ENCODE data around the gene ZBTB20. TPM values are rescaled to one million over a fixed set of nuclear protein-coding genes. Genes with fewer than 3 reads are reported as not detected.

ZBTB20 gene
- total and polyA plus RNA-seq, 10 of the 15 experiments (the other 5 are each of a cell fraction or from before 2014, with no cell fraction given) = 0.20 to 5.5 (median 2.2) TPM

DNA sequence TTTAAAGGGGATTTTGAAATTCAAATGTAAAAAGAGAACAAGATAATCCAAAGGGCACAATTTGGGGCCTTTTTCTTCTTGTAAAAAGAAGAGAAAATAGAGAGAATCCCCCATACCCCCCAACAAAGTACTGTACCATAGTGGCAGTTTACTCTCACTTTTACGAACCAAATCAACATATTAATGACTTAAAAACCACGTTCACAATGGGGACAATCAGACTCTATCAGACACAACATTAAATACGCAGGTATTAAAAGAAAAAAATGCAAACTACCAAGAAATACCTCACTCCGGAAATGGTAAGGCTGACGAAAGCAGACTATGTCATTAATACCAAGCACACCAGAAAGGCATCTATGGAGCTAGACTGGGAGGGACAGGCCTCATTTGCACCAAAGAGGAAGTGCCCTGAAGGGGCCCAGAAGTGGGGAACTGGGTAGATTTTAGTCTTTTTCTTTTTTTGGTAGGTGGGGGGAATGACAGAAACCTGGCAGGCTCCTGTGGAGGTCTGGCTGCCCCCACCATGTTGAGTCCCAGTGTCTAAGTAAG is 719.0 kb downstream of the ZBTB20 start:
- H2AFZ ChIP-seq (ENCODE audit: control insufficient read depth, low read depth, low read length) = peak overlapping the region; percentile 77
- ChIA-PET RAD21 (ENCODE audit: unreplicated experiment) (interaction anchor here (0.8 kb wide), 1 partner anchor 19 kb away, joined by 3 read pairs; no protein-coding TSS in a partner anchor), CTCF (interaction anchor here (1.2 kb wide), 1 partner anchor 44 kb away, joined by 3 read pairs; no protein-coding TSS in a partner anchor), POLR2A (no interaction called here), SMC1A (ENCODE audit: uncharacterized antibody, unreplicated experiment) (interaction anchor here (1.5 kb wide), 1 partner anchor 10 kb away, joined by 6 read pairs; no protein-coding TSS in a partner anchor)
- ATAC-seq = peak; percentile 98
- no peaks in the 10 kb centered on the region for H3K27me3 ChIP-seq (replicated peaks in 1 of 2; ENCODE audit: control insufficient read depth in 2 of 2, insufficient read depth in 2 of 2, low read length in 1 of 2)
- no peak for DNase-seq (ENCODE audit: low read depth, low spot score)
- 0% methylated on average over 5 of the region's 5 CpGs for WGBS (ENCODE audit: insufficient coverage, insufficient replicate concordance, low lambda C conversion rate, missing lambda C conversion rate)
- in situ Hi-C loops (cut with MboI) (no loop called here), intact Hi-C loops (cut with micrococcal nuclease; ENCODE audit: unreplicated experiment) (no loop called here)
- TSS peak; percentile 82 for BruUV-seq (replicated peaks)
- no peaks in the 10 kb centered on the region for H4K20me1 ChIP-seq (ENCODE audit: control insufficient read depth, insufficient read depth)
- H3K9ac ChIP-seq (ENCODE audit: control insufficient read depth, insufficient read depth, low read length) = peak overlapping the region; percentile 51
- H3K27ac ChIP-seq (ENCODE audit: control insufficient read depth, insufficient read depth) = peak overlapping the region; percentile 72
- no peaks in the 10 kb centered on the region for H3K36me3 ChIP-seq (ENCODE audit: control insufficient read depth in 2 of 2, insufficient read depth in 2 of 2, low read length in 1 of 2)
- 0 out of 2 replicates have a peak overlapping the region, but pooled peaks have one; percentile 51 for H3K4me3 ChIP-seq
- no peak for FAIRE-seq
- peak overlapping the region; percentile 70 for H3K4me2 ChIP-seq (ENCODE audit: control insufficient read depth, insufficient read depth)
- no peaks in the 10 kb centered on the region; the same call in 2 of the 3 replicates for H3K9me3 ChIP-seq (replicated peaks; ENCODE audit: control insufficient read depth, insufficient read depth, low read length)
- peaks cover 7% of the 10 kb centered on the region for H3K4me1 ChIP-seq (ENCODE audit: control insufficient read depth, insufficient read depth, low read length)
- H3K79me2 ChIP-seq (ENCODE audit: control insufficient read depth, insufficient read depth, low read length) = peaks cover 5% of the 10 kb centered on the region
- TF ChIP-seq CEBPB (IDR thresholded peaks at IDR 0.05; ENCODE audit: borderline replicate concordance in 1 of 2, low read depth in 2 of 2, low read length in 2 of 2) = no peak
- no peak for TF ChIP-seq BRCA1 (IDR thresholded peaks at IDR 0.05; ENCODE audit: low read depth, low read length)
- TF ChIP-seq, protein P1, sequence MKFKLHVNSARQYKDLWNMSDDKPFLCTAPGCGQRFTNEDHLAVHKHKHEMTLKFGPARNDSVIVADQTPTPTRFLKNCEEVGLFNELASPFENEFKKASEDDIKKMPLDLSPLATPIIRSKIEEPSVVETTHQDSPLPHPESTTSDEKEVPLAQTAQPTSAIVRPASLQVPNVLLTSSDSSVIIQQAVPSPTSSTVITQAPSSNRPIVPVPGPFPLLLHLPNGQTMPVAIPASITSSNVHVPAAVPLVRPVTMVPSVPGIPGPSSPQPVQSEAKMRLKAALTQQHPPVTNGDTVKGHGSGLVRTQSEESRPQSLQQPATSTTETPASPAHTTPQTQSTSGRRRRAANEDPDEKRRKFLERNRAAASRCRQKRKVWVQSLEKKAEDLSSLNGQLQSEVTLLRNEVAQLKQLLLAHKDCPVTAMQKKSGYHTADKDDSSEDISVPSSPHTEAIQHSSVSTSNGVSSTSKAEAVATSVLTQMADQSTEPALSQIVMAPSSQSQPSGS (IDR thresholded peaks at IDR 0.05; ENCODE audit: low read length) = peak; percentile 59
- TF ChIP-seq CBX5 (IDR thresholded peaks at IDR 0.05; ENCODE audit: low read depth) = no peak
- peak in 1 of 2 experiments; percentile 18; a peak in 1 of 4 replicates for TF ChIP-seq EP300 (IDR thresholded peaks at IDR 0.05; ENCODE audit: borderline replicate concordance in 1 of 2, control insufficient read depth in 1 of 2, low read depth in 2 of 2, low read length in 2 of 2)
- TF ChIP-seq YY1 (IDR thresholded peaks at IDR 0.05; ENCODE audit: low read depth, low read length) = 0 out of 2 replicates have a peak, but pooled peaks have one; percentile 36
- TF ChIP-seq GABPA (IDR thresholded peaks at IDR 0.05; ENCODE audit: low read depth) = peak; percentile 37; the same call in 1 of the 2 replicates
- no peak for TF ChIP-seq MTA3 (IDR thresholded peaks at IDR 0.05; ENCODE audit: borderline replicate concordance, low read length)
- no peak for TF ChIP-seq RB1 (IDR thresholded peaks at IDR 0.05; ENCODE audit: borderline replicate concordance)
- no peak for TF ChIP-seq IRF4 (IDR thresholded peaks at IDR 0.05; ENCODE audit: low read depth, low read length)
- no peak for TF ChIP-seq KLF5 (IDR thresholded peaks at IDR 0.05; ENCODE audit: partially characterized antibody)
- TF ChIP-seq FOXK2 (IDR thresholded peaks at IDR 0.05) = no peak
- TF ChIP-seq JUNB (IDR thresholded peaks at IDR 0.05) = peak; percentile 47
- 0 out of 3 replicates have a peak, but pooled peaks have one; percentile 37 for TF ChIP-seq POU2F2 (IDR thresholded peaks at IDR 0.05; ENCODE audit: borderline replicate concordance, low read depth, low read length)
- peak; percentile 44; the same call in 1 of the 2 replicates for TF ChIP-seq ATF7 (IDR thresholded peaks at IDR 0.05; ENCODE audit: low read depth)
- TF ChIP-seq, protein P2, sequence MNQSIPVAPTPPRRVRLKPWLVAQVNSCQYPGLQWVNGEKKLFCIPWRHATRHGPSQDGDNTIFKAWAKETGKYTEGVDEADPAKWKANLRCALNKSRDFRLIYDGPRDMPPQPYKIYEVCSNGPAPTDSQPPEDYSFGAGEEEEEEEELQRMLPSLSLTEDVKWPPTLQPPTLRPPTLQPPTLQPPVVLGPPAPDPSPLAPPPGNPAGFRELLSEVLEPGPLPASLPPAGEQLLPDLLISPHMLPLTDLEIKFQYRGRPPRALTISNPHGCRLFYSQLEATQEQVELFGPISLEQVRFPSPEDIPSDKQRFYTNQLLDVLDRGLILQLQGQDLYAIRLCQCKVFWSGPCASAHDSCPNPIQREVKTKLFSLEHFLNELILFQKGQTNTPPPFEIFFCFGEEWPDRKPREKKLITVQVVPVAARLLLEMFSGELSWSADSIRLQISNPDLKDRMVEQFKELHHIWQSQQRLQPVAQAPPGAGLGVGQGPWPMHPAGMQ (IDR thresholded peaks at IDR 0.05; ENCODE audit: borderline replicate concordance) = no peak
- TF ChIP-seq SPI1 (IDR thresholded peaks at IDR 0.05; ENCODE audit: borderline replicate concordance, insufficient read depth, low read depth, low read length) = peak; percentile 97
- TF ChIP-seq, protein P3, sequence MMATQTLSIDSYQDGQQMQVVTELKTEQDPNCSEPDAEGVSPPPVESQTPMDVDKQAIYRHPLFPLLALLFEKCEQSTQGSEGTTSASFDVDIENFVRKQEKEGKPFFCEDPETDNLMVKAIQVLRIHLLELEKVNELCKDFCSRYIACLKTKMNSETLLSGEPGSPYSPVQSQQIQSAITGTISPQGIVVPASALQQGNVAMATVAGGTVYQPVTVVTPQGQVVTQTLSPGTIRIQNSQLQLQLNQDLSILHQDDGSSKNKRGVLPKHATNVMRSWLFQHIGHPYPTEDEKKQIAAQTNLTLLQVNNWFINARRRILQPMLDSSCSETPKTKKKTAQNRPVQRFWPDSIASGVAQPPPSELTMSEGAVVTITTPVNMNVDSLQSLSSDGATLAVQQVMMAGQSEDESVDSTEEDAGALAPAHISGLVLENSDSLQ (IDR thresholded peaks at IDR 0.05) = no peak
- TF ChIP-seq RFX5 (IDR thresholded peaks at IDR 0.05; ENCODE audit: low read depth, low read length) = no peak
- TF ChIP-seq CHD4 (IDR thresholded peaks at IDR 0.05) = no peak
- no peak for TF ChIP-seq NFYB (IDR thresholded peaks at IDR 0.05; ENCODE audit: insufficient read depth, low read depth, low read length)
- TF ChIP-seq BCL11A (IDR thresholded peaks at IDR 0.05; ENCODE audit: low read depth, low read length) = no peak
- peak; percentile 65; the same call in 1 of the 2 replicates for TF ChIP-seq CREM (IDR thresholded peaks at IDR 0.05; ENCODE audit: low read depth)
